HCT116 (cell line): ENCODE data around the gene CWF19L1.

ENCODE experiments used
- YY1 ChIP-seq: IDR thresholded peaks from 2 replicates; pipeline ENCODE4 v1.6.1; 2011; ENCODE audit warnings: low read length, low read depth, moderate library complexity, mild to moderate bottlenecking; ENCODE audit not compliant: insufficient replicate concordance; ENCODE audit errors: extremely low read depth
- TF ChIP-seq, protein P1 (sequence below), 3 experiments: fragments of 200-600 bp in 1 of 3; sonication (generic) in 1 of 3; IDR thresholded peaks in 2 of 3; conservative IDR thresholded peaks in 1 of 3; 2 replicates each; pipeline ENCODE4 v1.5.1; 2012 to 2017; ENCODE audit warnings: low read depth in 2 of 3, low read length in 2 of 3, antibody characterized with exemption in 1 of 3, borderline replicate concordance in 1 of 3, control low read depth in 1 of 3, mild to moderate bottlenecking in 1 of 3, mixed read lengths in 1 of 3, mixed run types in 1 of 3, moderate library complexity in 1 of 3; ENCODE audit not compliant: insufficient read depth in 1 of 3

DNA sequence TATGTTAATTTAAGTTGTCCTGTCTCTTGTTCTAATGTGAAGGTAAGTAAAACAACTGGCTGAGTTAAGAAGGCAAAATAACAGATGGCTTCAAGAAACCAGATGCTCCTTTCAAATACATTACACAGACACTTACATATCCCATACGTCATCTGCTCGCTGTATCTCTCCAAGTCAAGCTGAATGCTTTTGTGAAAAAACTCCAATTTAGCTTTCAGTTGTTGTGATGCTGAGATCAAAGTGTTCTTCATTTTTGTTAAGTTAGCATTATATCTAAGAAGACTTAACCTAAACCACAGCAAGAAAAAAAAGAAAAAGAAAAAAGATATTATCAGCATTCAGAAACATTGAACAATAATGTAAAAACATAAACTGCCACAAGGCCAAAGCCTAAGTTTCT is 63.1 kb downstream of the CWF19L1 start:
- TF ChIP-seq, protein P1, sequence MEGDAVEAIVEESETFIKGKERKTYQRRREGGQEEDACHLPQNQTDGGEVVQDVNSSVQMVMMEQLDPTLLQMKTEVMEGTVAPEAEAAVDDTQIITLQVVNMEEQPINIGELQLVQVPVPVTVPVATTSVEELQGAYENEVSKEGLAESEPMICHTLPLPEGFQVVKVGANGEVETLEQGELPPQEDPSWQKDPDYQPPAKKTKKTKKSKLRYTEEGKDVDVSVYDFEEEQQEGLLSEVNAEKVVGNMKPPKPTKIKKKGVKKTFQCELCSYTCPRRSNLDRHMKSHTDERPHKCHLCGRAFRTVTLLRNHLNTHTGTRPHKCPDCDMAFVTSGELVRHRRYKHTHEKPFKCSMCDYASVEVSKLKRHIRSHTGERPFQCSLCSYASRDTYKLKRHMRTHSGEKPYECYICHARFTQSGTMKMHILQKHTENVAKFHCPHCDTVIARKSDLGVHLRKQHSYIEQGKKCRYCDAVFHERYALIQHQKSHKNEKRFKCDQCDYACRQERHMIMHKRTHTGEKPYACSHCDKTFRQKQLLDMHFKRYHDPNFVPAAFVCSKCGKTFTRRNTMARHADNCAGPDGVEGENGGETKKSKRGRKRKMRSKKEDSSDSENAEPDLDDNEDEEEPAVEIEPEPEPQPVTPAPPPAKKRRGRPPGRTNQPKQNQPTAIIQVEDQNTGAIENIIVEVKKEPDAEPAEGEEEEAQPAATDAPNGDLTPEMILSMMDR (IDR thresholded peaks at IDR 0.05 in 2 of 3, conservative IDR thresholded peaks at IDR 0.05 in 1 of 3; ENCODE audit: borderline replicate concordance in 1 of 3, insufficient read depth in 1 of 3, low read depth in 2 of 3, low read length in 2 of 3), result no peak
- no peak for TF ChIP-seq YY1
